ENCODE data around the gene FSTL5. TPM values are rescaled to one million over a fixed set of nuclear protein-coding genes. Genes with fewer than 3 reads are reported as not detected.

Gene FSTL5
- total RNA-seq, 1 donor from 2014 or later: 0.08 TPM

DNA sequence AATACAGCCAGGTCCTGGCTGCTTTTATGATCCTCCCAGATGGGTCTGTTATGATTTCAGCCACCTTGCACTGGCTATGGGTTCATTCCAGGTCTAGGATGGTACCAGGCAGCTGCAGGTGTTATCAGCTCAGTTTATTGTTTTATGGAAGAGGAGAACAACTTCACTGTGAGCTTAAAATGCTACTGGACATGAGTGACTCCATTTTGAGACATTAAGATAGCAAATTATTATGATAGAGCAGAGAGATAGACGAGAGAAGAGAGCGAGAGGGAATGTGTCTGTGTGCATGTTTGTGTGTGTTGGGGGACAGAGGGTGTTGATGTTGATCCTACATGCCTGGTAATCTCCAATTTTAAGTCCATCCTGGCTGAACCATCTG is 820.2 kb downstream of the FSTL5 start:
- Mint-ChIP-seq H3K4me1 (ENCODE audit: unreplicated experiment) (peaks cover 12% of the 10 kb centered on the region), H3K4me3 (ENCODE audit: unreplicated experiment) (no peak overlapping the region), H3K27ac (ENCODE audit: unreplicated experiment) (no peak overlapping the region), H3K27me3 (ENCODE audit: unreplicated experiment) (peaks cover 2% of the 10 kb centered on the region), H3K36me3 (ENCODE audit: low read depth, unreplicated experiment) (no peaks in the 10 kb centered on the region), H3K9me3 (ENCODE audit: unreplicated experiment) (no peaks in the 10 kb centered on the region)
- DNase-seq (ENCODE audit: low spot score): no peak
- TF ChIP-seq CTCF (IDR thresholded peaks at IDR 0.05; ENCODE audit: unreplicated experiment): no peak

- Mint-ChIP-seq H3K4me3 (ENCODE audit: unreplicated experiment) (no peak overlapping the region), H3K4me1 (ENCODE audit: unreplicated experiment) (peaks cover 12% of the 10 kb centered on the region), H3K27me3 (ENCODE audit: unreplicated experiment) (peaks cover 2% of the 10 kb centered on the region), H3K9me3 (ENCODE audit: unreplicated experiment) (no peaks in the 10 kb centered on the region), H3K27ac (ENCODE audit: unreplicated experiment) (no peak overlapping the region), H3K36me3 (ENCODE audit: low read depth, unreplicated experiment) (no peaks in the 10 kb centered on the region)
- DNase-seq (ENCODE audit: low spot score): no peak
- no peak for TF ChIP-seq CTCF (IDR thresholded peaks at IDR 0.05; ENCODE audit: unreplicated experiment)
Observed at GRCh38 chr4:161342881-161343568, 820.8 kb downstream of the FSTL5 start.

GRCh38 chr4:161336621-161337020 is 827.2 kb downstream of the FSTL5 start:
- Mint-ChIP-seq H3K9me3 (ENCODE audit: unreplicated experiment) (no peaks in the 10 kb centered on the region), H3K4me3 (ENCODE audit: unreplicated experiment) (no peak overlapping the region), H3K27ac (ENCODE audit: unreplicated experiment) (no peak overlapping the region), H3K27me3 (ENCODE audit: unreplicated experiment) (no peaks in the 10 kb centered on the region), H3K4me1 (ENCODE audit: unreplicated experiment) (no peaks in the 10 kb centered on the region), H3K36me3 (ENCODE audit: low read depth, unreplicated experiment) (no peaks in the 10 kb centered on the region)
- TF ChIP-seq CTCF (IDR thresholded peaks at IDR 0.05; ENCODE audit: unreplicated experiment): no peak
- DNase-seq (ENCODE audit: low spot score): no peak

- no peak for TF ChIP-seq CTCF (IDR thresholded peaks at IDR 0.05; ENCODE audit: unreplicated experiment)
- Mint-ChIP-seq H3K4me3 (ENCODE audit: unreplicated experiment) (no peak overlapping the region), H3K27ac (ENCODE audit: unreplicated experiment) (no peak overlapping the region), H3K4me1 (ENCODE audit: unreplicated experiment) (no peaks in the 10 kb centered on the region), H3K27me3 (ENCODE audit: unreplicated experiment) (no peaks in the 10 kb centered on the region), H3K36me3 (ENCODE audit: low read depth, unreplicated experiment) (no peaks in the 10 kb centered on the region), H3K9me3 (ENCODE audit: unreplicated experiment) (no peaks in the 10 kb centered on the region)
- DNase-seq (ENCODE audit: low spot score): no peak
Observed at GRCh38 chr4:161336016-161336530, 827.7 kb downstream of the FSTL5 start.
